B cell (primary cell): ENCODE data around the gene APOBEC3H. TPM values are rescaled to one million over a fixed set of nuclear protein-coding genes. Genes with fewer than 3 reads are reported as not detected.

Experiments used
- ATAC-seq: fragments of 200-7000 bp; cut with Tn5 transposase; one replicate; pipeline ENCODE4 v1.10.0; 2021; ENCODE audit warnings: low read depth, mild to moderate bottlenecking, moderate number of reproducible peaks, moderate library complexity
- CTCF ChIA-PET: fragments of 350-600 bp; sonication (Branson Sonifier 250); formaldehyde crosslinking; loops from one replicate; lab custom pipeline; 2021; ENCODE audit warnings: antibody characterized with exemption, inconsistent platforms; lab: Charles Lee
- POLR2A ChIA-PET: fragments of 350-600 bp; sonication (Branson Sonifier 250); formaldehyde crosslinking; loops from one replicate; lab custom pipeline; 2021; ENCODE audit warnings: antibody characterized with exemption; lab: Charles Lee
- DNase-seq: peaks from one replicate; pipeline ENCODE4 v3.0.0; 2013
- H2AFZ ChIP-seq: 2 replicates; pipeline ENCODE4 v1.6.1; 2012; ENCODE audit warnings: mild to moderate bottlenecking, low read depth, low read length; ENCODE audit not compliant: insufficient read depth, poor library complexity, severe bottlenecking
- H3K27ac ChIP-seq, 2 donors: 1 replicate in 1 of 2; 2 replicates in 1 of 2; pipeline ENCODE4 v1.5.1; 2012 to 2013; ENCODE audit warnings: low read length in 2 of 2, mild to moderate bottlenecking in 2 of 2, moderate library complexity in 1 of 2
- H3K27me3 ChIP-seq, 4 experiments: fragments of 200-600 bp in 1 of 4; sonication (generic) in 1 of 4; replicated peaks in 1 of 4; 1 replicate in 2 of 4; 2 replicates in 2 of 4; pipeline versions ENCODE4 v1.6.1 to v1.7.0; 2013 to 2016; ENCODE audit warnings: low read length in 3 of 4, mild to moderate bottlenecking in 2 of 4, mixed read lengths in 1 of 4, moderate library complexity in 1 of 4; ENCODE audit not compliant: insufficient read depth in 4 of 4, control insufficient read depth in 3 of 4; ENCODE audit errors: control extremely low read depth in 1 of 4
- H3K36me3 ChIP-seq, 2 experiments: replicated peaks in 1 of 2; 1 replicate in 1 of 2; 2 replicates in 1 of 2; pipeline versions ENCODE4 v1.6.1 to v1.7.1; 2013; ENCODE audit warnings: low read length in 1 of 2; ENCODE audit not compliant: insufficient read depth in 2 of 2, control insufficient read depth in 1 of 2; ENCODE audit errors: control extremely low read depth in 1 of 2, extremely low read depth in 1 of 2
- H3K4me1 ChIP-seq, 2 donors: fragments of 200-600 bp in 1 of 2; sonication (generic) in 1 of 2; 1 replicate in 1 of 2; 2 replicates in 1 of 2; pipeline versions ENCODE4 v1.5.1 to v1.6.1; 2013 to 2017; ENCODE audit warnings: low read length in 2 of 2; ENCODE audit not compliant: control insufficient read depth in 2 of 2, insufficient read depth in 2 of 2
- H3K4me2 ChIP-seq: replicated peaks from 2 replicates; pipeline ENCODE3; 2012; ENCODE audit warnings: mild to moderate bottlenecking, low read depth, low read length; ENCODE audit not compliant: poor library complexity, severe bottlenecking
- H3K4me3 ChIP-seq, 5 experiments: fragments of 200-600 bp in 1 of 5; sonication (generic) in 1 of 5; 1 replicate in 3 of 5; 2 replicates in 2 of 5; pipeline versions ENCODE4 v1.5.1 to v1.7.0; 2011 to 2016; ENCODE audit warnings: low read length in 4 of 5, mild to moderate bottlenecking in 4 of 5, low read depth in 2 of 5, control low read depth in 1 of 5, moderate library complexity in 1 of 5; ENCODE audit not compliant: insufficient read depth in 1 of 5; ENCODE audit errors: control extremely low read depth in 1 of 5, extremely low read depth in 1 of 5
- H3K79me2 ChIP-seq: fragments of 200-600 bp; sonication (generic); one replicate; pipeline ENCODE4 v1.6.0; 2016; ENCODE audit warnings: low read length; ENCODE audit not compliant: control insufficient read depth, insufficient read depth
- H3K9ac ChIP-seq: fragments of 200-600 bp; sonication (generic); 2 replicates; pipeline ENCODE4 v1.6.1; 2017; ENCODE audit warnings: mild to moderate bottlenecking, low read length, moderate library complexity
- H3K9me3 ChIP-seq, 3 donors: one replicate each; pipeline versions ENCODE4 v1.6.1 to v1.7.1; 2013; ENCODE audit warnings: low read length in 2 of 3; ENCODE audit not compliant: control insufficient read depth in 2 of 3, insufficient read depth in 1 of 3; ENCODE audit errors: control extremely low read depth in 1 of 3
- H4K20me1 ChIP-seq: 2 replicates; pipeline ENCODE4 v1.6.0; 2012; ENCODE audit warnings: mild to moderate bottlenecking, low read length; ENCODE audit not compliant: insufficient read depth, control insufficient read depth, poor library complexity, severe bottlenecking
- H3K27ac Mint-ChIP-seq: one replicate; pipeline ENCODE4 v1.8.0; 2021; ENCODE audit warnings: mixed read lengths
- H3K27me3 Mint-ChIP-seq: one replicate; pipeline ENCODE4 v1.8.0; 2021; ENCODE audit warnings: mixed read lengths
- H3K4me1 Mint-ChIP-seq: one replicate; pipeline ENCODE4 v1.8.0; 2021; ENCODE audit warnings: mixed read lengths
- H3K4me3 Mint-ChIP-seq: one replicate; pipeline ENCODE4 v1.8.0; 2021; ENCODE audit warnings: mixed read lengths
- H3K9me3 Mint-ChIP-seq: one replicate; pipeline ENCODE4 v1.8.0; 2022; ENCODE audit warnings: mixed read lengths; ENCODE audit not compliant: insufficient read depth
- EZH2 ChIP-seq: IDR thresholded peaks from 2 replicates; pipeline ENCODE4 v1.6.1; 2012; ENCODE audit warnings: borderline replicate concordance, low read depth, mild to moderate bottlenecking, moderate library complexity, low read length; ENCODE audit not compliant: insufficient read depth, poor library complexity, severe bottlenecking
- WGBS: methylation state at CpG from one replicate; pipeline ENCODE4 v1.1.5; 2013; ENCODE audit warnings: missing lambda C conversion rate; ENCODE audit not compliant: insufficient coverage; 5-methylcytosine and 5-hydroxymethylcytosine counted together
- intact Hi-C: fragments of 100-400 bp; cut with micrococcal nuclease; formaldehyde crosslinking; loops from one replicate; pipeline ENCODE4 v1.10.0; 2022
- polyA plus RNA-seq: library from polyadenylated mRNA; depleted of rRNA; stranded (reverse); fragments of >200 nt; gene quantifications from 2 replicates; pipeline ENCODE4 v1.2.3, GENCODE V29; 2012
- total RNA-seq, 2 donors: library from RNA; stranded (reverse); fragments of 120-200 nt in 1 of 2; gene quantifications; 1 replicate in 1 of 2; 2 replicates in 1 of 2; pipeline versions ENCODE4 v1.2.3 to v1.2.4, GENCODE V29; 2013 to 2022
- TF ChIP-seq, protein P1 (sequence below): fragments of 200-600 bp; IDR thresholded peaks from one replicate; pipeline ENCODE4 v1.8.0; 2022; ENCODE audit warnings: antibody characterized with exemption, mild to moderate bottlenecking

Gene APOBEC3H
- total and polyA plus RNA-seq, 2 donors (not counting 1 experiment from before 2014, with no cell fraction given): 0.59 to 1.4 TPM

DNA sequence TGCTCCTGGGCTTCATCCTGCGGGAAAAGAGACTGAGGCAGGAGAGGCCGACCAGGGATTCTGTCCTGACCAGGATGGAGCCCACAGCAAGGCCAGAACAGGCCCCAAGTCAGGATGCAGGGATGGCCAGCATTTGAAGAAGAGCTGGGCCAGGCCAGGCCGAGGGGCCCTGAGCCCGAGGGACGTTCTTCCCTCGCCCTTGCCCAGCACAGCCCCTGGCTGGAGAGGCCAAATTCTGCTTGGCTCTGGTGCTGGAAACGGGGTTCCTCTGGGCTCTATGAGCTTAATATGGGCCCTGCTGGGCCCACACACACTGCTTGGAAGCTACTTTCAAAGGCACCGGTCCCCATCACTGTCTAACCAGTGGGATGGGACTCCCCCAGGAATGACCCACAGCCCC is 12.4 kb upstream of the APOBEC3H start:
- H3K4me3 Mint-ChIP-seq: no peak overlapping the region
- H3K27ac Mint-ChIP-seq: no peak overlapping the region
- no peaks in the 10 kb centered on the region for H3K27me3 ChIP-seq
- no peak overlapping the region for H3K27ac ChIP-seq
- ChIA-PET CTCF (no interaction called here), POLR2A (interaction anchor here (0.6 to 1.5 kb wide), 3 partner anchors 12 to 71 kb away, joined by 3 to 5 read pairs (median 3); no protein-coding TSS in a partner anchor)
- DNase-seq (no peak), ATAC-seq (no peak)
- H3K4me3 ChIP-seq: no peak overlapping the region
- peaks cover 11% of the 10 kb centered on the region for H4K20me1 ChIP-seq
- no peak overlapping the region for H3K9ac ChIP-seq
- H3K27me3 Mint-ChIP-seq: no peaks in the 10 kb centered on the region
- intact Hi-C loops: no loop called here
- no peak overlapping the region for H2AFZ ChIP-seq
- peaks cover 16 to 25% of the 10 kb centered on the region in 2 donors for H3K4me1 ChIP-seq
- H3K4me2 ChIP-seq: no peak overlapping the region
- peaks cover 33% of the 10 kb centered on the region for H3K4me1 Mint-ChIP-seq
- 97% methylated on average over 8 of the region's 8 CpGs for WGBS
- H3K9me3 ChIP-seq: no peaks in the 10 kb centered on the region
- H3K9me3 Mint-ChIP-seq: no peaks in the 10 kb centered on the region
- H3K36me3 ChIP-seq: peaks cover 6 to 55% of the 10 kb centered on the region in 2 experiments
- TF ChIP-seq, protein P1, sequence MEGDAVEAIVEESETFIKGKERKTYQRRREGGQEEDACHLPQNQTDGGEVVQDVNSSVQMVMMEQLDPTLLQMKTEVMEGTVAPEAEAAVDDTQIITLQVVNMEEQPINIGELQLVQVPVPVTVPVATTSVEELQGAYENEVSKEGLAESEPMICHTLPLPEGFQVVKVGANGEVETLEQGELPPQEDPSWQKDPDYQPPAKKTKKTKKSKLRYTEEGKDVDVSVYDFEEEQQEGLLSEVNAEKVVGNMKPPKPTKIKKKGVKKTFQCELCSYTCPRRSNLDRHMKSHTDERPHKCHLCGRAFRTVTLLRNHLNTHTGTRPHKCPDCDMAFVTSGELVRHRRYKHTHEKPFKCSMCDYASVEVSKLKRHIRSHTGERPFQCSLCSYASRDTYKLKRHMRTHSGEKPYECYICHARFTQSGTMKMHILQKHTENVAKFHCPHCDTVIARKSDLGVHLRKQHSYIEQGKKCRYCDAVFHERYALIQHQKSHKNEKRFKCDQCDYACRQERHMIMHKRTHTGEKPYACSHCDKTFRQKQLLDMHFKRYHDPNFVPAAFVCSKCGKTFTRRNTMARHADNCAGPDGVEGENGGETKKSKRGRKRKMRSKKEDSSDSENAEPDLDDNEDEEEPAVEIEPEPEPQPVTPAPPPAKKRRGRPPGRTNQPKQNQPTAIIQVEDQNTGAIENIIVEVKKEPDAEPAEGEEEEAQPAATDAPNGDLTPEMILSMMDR: no peak
- TF ChIP-seq EZH2: no peak
- H3K79me2 ChIP-seq: peaks cover 40% of the 10 kb centered on the region

DNA sequence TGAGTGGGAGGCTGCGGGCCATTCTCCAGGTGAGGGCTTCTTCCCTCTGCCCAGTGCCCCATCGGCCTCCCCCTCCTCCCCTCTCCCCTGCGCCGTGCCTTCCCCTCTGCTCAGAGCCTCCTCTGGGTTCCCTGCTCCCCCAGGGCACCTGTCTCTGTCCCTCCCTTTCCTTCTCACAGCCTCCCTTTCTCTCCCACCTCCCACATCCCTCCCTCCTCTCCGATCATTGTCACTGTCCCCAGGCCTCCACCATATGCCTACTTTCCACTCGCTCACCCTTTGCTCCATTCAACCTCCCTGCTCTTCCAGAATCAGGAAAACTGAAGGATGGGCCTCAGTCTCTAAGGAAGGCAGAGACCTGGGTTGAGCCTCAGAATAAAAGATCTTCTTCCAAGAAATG is 9.9 kb upstream of the APOBEC3H start:
- H3K4me1 Mint-ChIP-seq: peaks cover 32% of the 10 kb centered on the region
- Histone ChIP-seq H3K9ac (no peak overlapping the region), H3K4me3 (no peak overlapping the region), H3K4me2 (no peak overlapping the region), H3K79me2 (peaks cover 17% of the 10 kb centered on the region), H3K9me3 (no peaks in the 10 kb centered on the region), H3K4me1 (peaks cover 11 to 21% of the 10 kb centered on the region in 2 donors), H3K27me3 (no peaks in the 10 kb centered on the region), H4K20me1 (no peaks in the 10 kb centered on the region), H3K36me3 (peaks cover 5 to 41% of the 10 kb centered on the region in 2 experiments), H3K27ac (peak overlapping the region in 1 of 2 donors; percentile 30), H2AFZ (no peak overlapping the region)
- ChIA-PET POLR2A (no interaction called here), CTCF (interaction anchor here (0.5 kb wide), 1 partner anchor 36 kb away, joined by 3 read pairs; no protein-coding TSS in a partner anchor)
- no peak for ATAC-seq
- H3K27me3 Mint-ChIP-seq: no peaks in the 10 kb centered on the region
- WGBS: 95% methylated on average over 4 of the region's 6 CpGs
- intact Hi-C loops: no loop called here
- DNase-seq: no peak
- H3K9me3 Mint-ChIP-seq: no peaks in the 10 kb centered on the region
- TF ChIP-seq EZH2: no peak
- TF ChIP-seq, protein P1: no peak
- H3K27ac Mint-ChIP-seq: peak overlapping the region; percentile 6
- H3K4me3 Mint-ChIP-seq: no peak overlapping the region
